ENCODE data around the gene SDHC.

DNA sequence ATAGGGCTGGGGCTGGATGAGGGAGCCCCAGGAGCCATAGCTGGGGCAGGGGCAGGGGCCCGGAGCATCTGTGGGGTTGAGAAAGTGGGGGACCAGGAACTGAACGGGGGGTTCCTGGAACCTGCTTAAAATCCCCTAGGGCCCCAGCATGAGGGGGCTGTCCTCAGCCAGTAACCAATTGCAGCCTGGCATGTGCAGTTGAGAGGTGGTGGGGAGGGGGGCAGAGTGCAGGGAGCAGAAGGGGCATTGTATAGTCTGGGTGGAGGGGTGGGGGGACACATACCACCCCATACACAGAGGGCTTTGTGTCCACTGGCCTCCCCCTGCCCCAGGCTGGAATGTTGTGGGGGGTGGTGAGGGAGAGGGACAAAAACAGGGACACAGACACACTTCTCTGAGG lies 4.3 kb upstream of the SDHC start, which contains the start of gene MPZ:
- TF ChIP-seq ZNF565 (CRISPR knock-in tag; conservative IDR thresholded peaks at IDR 0.05; ENCODE audit: low read depth) (no peak), SNAI2 (CRISPR knock-in tag; IDR thresholded peaks at IDR 0.05) (no peak), PATZ1 (CRISPR knock-in tag; IDR thresholded peaks at IDR 0.05; ENCODE audit: borderline replicate concordance) (no peak), ZNF70 (CRISPR knock-in tag; IDR thresholded peaks at IDR 0.05) (no peak), ZFP3 (CRISPR knock-in tag; IDR thresholded peaks at IDR 0.05) (no peak), TCF4 (CRISPR knock-in tag; IDR thresholded peaks at IDR 0.05; ENCODE audit: borderline replicate concordance) (no peak), TOX (CRISPR knock-in tag; IDR thresholded peaks at IDR 0.05; ENCODE audit: borderline replicate concordance) (no peak), ZFP30 (CRISPR knock-in tag; IDR thresholded peaks at IDR 0.05) (no peak), PPARA (CRISPR knock-in tag; IDR thresholded peaks at IDR 0.05; ENCODE audit: borderline replicate concordance) (no peak), ZNF8 (CRISPR knock-in tag; IDR thresholded peaks at IDR 0.05) (no peak)
- TF ChIP-seq, protein P1, sequence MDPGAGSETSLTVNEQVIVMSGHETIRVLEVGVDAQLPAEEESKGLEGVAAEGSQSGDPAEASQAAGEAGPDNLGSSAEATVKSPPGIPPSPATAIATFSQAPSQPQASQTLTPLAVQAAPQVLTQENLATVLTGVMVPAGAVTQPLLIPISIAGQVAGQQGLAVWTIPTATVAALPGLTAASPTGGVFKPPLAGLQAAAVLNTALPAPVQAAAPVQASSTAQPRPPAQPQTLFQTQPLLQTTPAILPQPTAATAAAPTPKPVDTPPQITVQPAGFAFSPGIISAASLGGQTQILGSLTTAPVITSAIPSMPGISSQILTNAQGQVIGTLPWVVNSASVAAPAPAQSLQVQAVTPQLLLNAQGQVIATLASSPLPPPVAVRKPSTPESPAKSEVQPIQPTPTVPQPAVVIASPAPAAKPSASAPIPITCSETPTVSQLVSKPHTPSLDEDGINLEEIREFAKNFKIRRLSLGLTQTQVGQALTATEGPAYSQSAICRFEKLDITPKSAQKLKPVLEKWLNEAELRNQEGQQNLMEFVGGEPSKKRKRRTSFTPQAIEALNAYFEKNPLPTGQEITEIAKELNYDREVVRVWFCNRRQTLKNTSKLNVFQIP (CRISPR knock-in tag; IDR thresholded peaks at IDR 0.05; ENCODE audit: borderline replicate concordance, low read depth): no peak
- TF ChIP-seq, protein P2, sequence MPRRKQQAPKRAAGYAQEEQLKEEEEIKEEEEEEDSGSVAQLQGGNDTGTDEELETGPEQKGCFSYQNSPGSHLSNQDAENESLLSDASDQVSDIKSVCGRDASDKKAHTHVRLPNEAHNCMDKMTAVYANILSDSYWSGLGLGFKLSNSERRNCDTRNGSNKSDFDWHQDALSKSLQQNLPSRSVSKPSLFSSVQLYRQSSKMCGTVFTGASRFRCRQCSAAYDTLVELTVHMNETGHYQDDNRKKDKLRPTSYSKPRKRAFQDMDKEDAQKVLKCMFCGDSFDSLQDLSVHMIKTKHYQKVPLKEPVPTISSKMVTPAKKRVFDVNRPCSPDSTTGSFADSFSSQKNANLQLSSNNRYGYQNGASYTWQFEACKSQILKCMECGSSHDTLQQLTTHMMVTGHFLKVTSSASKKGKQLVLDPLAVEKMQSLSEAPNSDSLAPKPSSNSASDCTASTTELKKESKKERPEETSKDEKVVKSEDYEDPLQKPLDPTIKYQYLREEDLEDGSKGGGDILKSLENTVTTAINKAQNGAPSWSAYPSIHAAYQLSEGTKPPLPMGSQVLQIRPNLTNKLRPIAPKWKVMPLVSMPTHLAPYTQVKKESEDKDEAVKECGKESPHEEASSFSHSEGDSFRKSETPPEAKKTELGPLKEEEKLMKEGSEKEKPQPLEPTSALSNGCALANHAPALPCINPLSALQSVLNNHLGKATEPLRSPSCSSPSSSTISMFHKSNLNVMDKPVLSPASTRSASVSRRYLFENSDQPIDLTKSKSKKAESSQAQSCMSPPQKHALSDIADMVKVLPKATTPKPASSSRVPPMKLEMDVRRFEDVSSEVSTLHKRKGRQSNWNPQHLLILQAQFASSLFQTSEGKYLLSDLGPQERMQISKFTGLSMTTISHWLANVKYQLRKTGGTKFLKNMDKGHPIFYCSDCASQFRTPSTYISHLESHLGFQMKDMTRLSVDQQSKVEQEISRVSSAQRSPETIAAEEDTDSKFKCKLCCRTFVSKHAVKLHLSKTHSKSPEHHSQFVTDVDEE (CRISPR knock-in tag; IDR thresholded peaks at IDR 0.05): no peak

All from SK-N-SH treated with all-trans-retinoic acid at 6 μM for 48 hours (cell line).